ENCODE measurements around the gene SPATS2.

DNA sequence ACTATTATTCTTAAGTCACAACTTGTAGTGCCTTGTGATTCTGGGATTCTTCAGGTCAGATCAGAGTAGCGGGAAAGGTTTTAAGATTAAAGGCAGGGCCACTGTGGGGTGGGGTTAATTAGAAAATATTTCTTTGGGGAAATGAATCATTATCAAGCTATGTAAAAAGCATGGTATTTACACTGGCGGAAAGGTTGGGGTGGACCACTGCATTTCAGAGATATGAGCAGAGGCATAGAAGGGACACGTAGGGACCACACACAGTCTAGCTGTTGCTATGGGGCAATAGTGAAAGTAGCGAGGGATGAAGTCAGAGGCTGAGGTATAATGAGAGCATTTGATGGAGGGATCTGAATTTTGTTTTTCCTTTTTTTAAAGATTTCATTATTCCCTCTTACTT, 139.9 kb downstream of the SPATS2 start:
- TF ChIP-seq CTCF (IDR thresholded peaks at IDR 0.05; ENCODE audit: extremely low read depth in 1 of 2, insufficient read depth in 1 of 2, low read depth in 1 of 2, low read length in 2 of 2) (no peak), MYC (IDR thresholded peaks at IDR 0.05; ENCODE audit: low read depth, low read length) (no peak), EZH2 (IDR thresholded peaks at IDR 0.05; ENCODE audit: borderline replicate concordance, low read depth, low read length, severe bottlenecking) (no peak)

Data from endothelial cell of umbilical vein (primary cell).